CD1c-positive myeloid dendritic cell (primary cell): ENCODE data around the gene SKI.

ENCODE experiments used
- DNase-seq: peaks from one replicate; pipeline ENCODE4 v3.0.0-alpha.2; 2016; ENCODE audit errors: extremely low spot score

The SKI gene

GRCh38 chr1:2339206-2340085 is 111.3 kb downstream of the SKI start:
- DNase-seq = no peak

DNA sequence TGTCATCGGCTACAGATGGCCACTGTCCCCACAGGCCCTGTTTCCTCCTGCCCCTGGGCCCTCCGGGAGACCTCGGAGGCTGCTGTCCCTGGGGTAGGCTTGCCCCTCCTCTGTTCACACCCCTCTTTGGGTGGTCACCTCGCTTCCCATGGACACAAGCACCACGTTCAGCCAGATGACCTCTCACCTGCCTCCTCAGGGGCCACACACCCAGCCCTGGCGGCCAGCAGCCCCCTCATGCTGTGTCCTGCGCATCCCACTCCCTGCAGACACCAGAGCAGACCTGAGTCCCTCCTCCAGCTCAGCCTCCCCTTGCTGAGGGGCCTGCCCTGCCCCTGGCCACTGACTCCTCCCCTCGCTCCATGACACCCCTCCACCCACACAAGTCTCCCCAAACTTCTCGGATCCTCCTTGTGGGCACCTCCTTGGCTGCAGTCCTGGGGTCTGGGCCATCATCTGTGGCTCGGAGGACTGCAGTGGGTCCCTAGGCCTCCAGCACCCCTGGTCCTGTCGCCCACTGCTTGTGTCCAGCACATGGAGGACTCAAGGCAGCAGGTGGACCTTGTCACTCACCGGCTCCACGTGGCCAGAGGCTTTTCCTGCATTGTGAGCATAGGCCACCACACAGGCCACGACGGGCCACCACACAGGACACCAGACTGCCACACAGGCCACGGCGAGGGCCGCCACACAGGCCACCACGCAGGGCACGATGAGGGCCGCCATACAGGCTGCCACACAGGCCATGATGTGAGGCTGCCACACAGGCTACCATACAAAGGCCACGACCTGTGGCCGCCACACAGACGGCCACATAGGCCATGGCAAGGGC is 112.2 kb downstream of the SKI start:
- DNase-seq = no peak

GRCh38 chr1:2340918-2341254 is 112.8 kb downstream of the SKI start:
- DNase-seq = no peak

- no peak for DNase-seq
Measured at GRCh38 chr1:2341706-2342383, 113.7 kb downstream of the SKI start.

GRCh38 chr1:2342384-2343022 is 114.4 kb downstream of the SKI start:
- no peak for DNase-seq

GRCh38 chr1:2343023-2343935 is 115.2 kb downstream of the SKI start:
- DNase-seq = no peak

- no peak for DNase-seq
Measured at GRCh38 chr1:2344121-2344681, 116.1 kb downstream of the SKI start.

DNA sequence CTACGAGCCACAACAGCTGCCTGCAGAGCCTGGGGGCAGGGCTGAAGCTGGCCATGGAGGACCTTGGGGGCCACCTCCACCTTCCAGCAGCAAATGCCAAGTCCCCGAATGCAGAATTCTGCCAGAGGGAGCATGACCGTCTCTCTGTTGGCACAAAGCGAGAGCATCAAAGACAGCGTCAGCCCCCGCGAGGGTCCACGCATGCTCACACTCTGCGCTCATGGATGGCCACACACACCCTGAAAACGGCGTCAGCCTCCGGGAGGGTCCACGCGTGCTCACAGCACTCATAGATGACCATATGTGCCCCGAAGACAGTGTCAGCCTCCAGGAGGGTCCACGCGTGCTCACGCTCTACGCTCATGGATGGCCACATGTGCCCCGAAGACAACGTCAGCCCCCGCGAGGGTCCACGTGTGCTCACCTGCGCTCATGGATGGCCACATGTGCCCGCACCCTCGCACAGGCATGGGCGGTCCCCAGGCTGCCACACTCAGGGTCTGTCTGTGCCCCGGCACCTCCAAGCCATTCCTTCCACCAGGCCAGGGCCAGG is 116.7 kb downstream of the SKI start:
- DNase-seq = no peak

DNA sequence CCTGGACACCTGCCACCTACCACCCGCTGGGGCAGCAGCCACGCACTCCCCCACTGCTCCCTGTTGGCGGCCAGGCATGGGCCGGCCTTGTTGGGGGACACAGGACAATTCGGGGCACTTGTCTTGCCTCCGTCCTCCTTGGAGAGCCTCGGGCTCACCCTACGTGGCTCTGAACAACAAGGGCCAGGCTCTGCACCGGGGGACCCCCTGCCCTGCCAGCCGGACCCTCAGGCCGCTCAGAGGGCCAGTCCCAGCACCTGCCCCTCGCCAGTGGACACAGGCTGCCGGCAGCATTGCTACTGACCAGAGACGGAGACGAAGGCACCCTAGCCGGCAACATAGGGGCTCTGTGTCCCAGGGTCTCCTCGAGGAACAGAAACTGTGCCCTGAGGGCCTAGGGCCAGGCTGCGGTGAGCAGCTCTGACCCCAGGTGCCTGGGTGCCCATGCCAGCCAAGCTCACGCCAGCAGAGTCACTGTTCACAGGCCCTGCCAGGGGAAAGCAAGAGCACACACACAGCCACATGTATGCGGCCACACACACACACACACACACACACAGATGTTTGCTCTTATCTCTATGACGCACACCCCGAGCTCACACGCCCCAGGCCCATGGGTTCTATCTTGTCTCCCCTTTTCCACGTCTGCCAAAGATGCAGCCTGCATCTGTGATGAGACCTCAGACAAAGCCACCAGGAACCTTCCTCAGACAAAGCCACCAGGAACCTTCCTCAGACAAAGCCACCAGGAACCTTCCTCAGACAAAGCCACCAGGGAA is 117.4 kb downstream of the SKI start:
- DNase-seq = no peak

GRCh38 chr1:2346691-2347408 is 118.7 kb downstream of the SKI start:
- DNase-seq = no peak

DNA sequence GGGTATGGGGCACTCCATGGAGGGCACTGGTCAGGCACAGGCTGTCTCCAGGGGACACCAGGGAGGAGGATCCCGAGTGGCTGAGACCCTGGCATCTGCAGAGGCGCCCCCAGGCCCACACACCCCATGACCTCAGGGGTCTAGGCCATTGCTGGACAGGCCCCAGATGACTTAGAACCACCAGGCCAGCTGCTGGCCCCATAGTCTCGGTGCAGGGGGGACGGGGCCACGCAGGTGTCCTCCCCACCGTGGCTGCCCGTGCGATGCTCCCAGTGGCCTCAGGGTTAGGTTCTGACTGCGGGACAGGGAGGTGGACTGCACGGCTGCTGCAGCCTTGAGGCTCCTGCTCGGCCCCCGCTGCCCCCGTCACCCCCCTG is 119.3 kb downstream of the SKI start:
- no peak for DNase-seq

GRCh38 chr1:2347896-2348295 is 119.8 kb downstream of the SKI start:
- DNase-seq = no peak

- DNase-seq = no peak
Measured at GRCh38 chr1:2348346-2349325, 120.5 kb downstream of the SKI start.

- DNase-seq = no peak
Measured at GRCh38 chr1:2349806-2350205, 121.7 kb downstream of the SKI start.

DNA sequence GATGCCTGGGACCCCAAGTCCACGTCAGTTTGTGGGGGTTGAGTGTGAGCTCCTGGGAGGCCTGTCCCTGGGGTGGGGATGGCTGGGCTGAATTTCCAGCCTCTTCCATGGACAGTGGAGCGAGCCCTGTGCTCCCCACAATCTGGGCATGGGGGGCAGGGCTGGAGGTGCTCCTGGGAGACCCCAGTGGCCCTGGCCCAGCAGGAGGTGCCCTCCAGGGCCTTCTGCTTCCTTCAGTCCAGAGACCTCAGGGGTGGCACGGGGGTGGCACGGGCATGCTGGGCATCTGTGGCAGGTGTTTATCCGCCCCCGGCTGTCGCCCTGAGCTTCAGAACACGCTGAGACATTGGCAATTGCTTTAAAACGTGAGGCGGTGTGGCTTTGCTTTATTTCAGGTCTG is 122.4 kb downstream of the SKI start:
- no peak for DNase-seq

DNA sequence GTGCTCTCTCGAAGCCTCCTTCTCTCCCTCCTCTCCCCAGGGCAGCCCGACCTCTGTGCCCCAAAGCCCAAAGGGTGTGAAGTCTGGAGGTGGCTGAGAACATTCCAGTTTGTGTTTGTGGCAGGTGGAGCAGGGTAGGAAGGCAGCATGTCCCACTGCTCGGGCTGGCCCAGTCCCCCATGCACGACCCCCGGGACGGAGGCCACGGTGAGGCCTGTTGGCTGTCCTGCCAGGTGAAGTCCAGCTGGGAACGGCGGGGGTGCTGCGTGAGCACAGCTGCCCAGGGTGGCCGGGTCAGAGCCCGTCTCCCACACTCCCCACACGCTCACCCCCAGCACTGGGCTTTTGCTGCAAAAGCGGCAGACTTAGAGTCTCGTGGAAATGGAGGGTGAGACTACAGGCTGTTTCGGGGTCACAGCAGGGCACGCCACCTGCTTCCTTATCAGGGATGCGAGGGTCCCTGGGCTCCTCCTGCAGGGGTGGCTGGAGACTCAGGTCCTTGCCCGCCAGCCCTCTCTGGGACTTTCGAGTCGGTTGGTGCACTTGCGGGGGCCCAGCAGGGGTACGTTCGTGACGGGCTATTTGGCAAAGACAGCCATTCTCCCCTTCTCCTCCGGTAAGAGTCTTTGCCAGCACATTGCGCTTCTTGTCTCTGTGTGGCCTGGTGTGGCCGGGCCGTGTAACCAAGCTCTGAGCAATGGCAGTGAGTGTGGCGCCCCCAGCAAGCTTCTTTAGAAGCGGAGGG is 123.0 kb downstream of the SKI start:
- DNase-seq = no peak

DNA sequence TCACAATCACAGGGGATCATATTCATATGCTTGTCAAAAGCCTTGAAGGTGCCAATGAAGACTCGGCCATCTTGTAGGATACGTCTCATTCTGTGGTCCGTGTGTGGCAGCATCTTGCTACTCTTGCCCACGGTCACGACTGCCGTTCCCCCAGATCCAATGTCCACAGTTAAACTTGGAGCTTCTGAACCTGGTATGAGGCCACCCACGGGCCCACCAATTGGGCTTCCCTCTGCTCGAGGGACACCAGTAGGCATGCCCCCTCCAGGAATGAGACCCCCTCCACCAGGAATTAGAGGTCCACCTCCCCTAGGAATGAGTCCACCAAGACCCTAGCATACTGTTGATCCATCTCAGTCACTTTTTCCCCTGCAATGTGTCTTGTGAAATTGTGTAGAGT is 123.6 kb downstream of the SKI start:
- no peak for DNase-seq
